HG03575 (cell line): ENCODE results near the gene LRRTM4.

ENCODE experiments used
- ATAC-seq: cut with Tn5 transposase; IDR thresholded peaks from one replicate; pipeline ENCODE4 v1.9.1; 2021; ENCODE audit not compliant: unreplicated experiment, insufficient number of reproducible peaks, low FRiP score; ENCODE audit errors: extremely low read depth

LRRTM4 gene

GRCh38 chr2:77348821-77349220, 173.4 kb downstream of the LRRTM4 start:
- no peak for ATAC-seq

- ATAC-seq, result no peak
Observed at GRCh38 chr2:77336013-77336412, 186.2 kb downstream of the LRRTM4 start.

GRCh38 chr2:77328134-77328931, 193.8 kb downstream of the LRRTM4 start:
- no peak for ATAC-seq

- ATAC-seq, result no peak
Observed at GRCh38 chr2:77325395-77325794, 196.8 kb downstream of the LRRTM4 start.

GRCh38 chr2:77322431-77322830, 199.7 kb downstream of the LRRTM4 start:
- no peak for ATAC-seq

GRCh38 chr2:77314721-77315120, 207.5 kb downstream of the LRRTM4 start:
- ATAC-seq, result no peak

- ATAC-seq, result no peak
Observed at GRCh38 chr2:77310416-77310815, 211.8 kb downstream of the LRRTM4 start.

GRCh38 chr2:77309725-77310124, 212.5 kb downstream of the LRRTM4 start:
- ATAC-seq, result no peak

GRCh38 chr2:77301441-77301840, 220.7 kb downstream of the LRRTM4 start:
- no peak for ATAC-seq

GRCh38 chr2:77296791-77297190, 225.4 kb downstream of the LRRTM4 start:
- no peak for ATAC-seq

- ATAC-seq, result no peak
Observed at GRCh38 chr2:77294474-77294873, 227.7 kb downstream of the LRRTM4 start.

- ATAC-seq, result no peak
Observed at GRCh38 chr2:77284353-77284752, 237.8 kb downstream of the LRRTM4 start.

GRCh38 chr2:77271262-77271661, 250.9 kb downstream of the LRRTM4 start:
- no peak for ATAC-seq

- no peak for ATAC-seq
Observed at GRCh38 chr2:77270433-77270832, 251.7 kb downstream of the LRRTM4 start.

GRCh38 chr2:77268626-77269025, 253.6 kb downstream of the LRRTM4 start:
- ATAC-seq, result no peak

GRCh38 chr2:77232909-77233425, 289.2 kb downstream of the LRRTM4 start:
- ATAC-seq, result no peak

- no peak for ATAC-seq
Observed at GRCh38 chr2:77228391-77228790, 293.8 kb downstream of the LRRTM4 start.

GRCh38 chr2:77210725-77211124, 311.5 kb downstream of the LRRTM4 start:
- no peak for ATAC-seq

GRCh38 chr2:77207331-77207730, 314.8 kb downstream of the LRRTM4 start:
- ATAC-seq, result no peak

- ATAC-seq, result no peak
Observed at GRCh38 chr2:77201755-77202154, 320.4 kb downstream of the LRRTM4 start.

GRCh38 chr2:77199411-77199810, 322.8 kb downstream of the LRRTM4 start:
- ATAC-seq, result no peak
